ENCODE measurements around the gene PGA3.
"Not testable (repeated sequence)": the region's sequence is repeated elsewhere in the genome, so short reads cannot be mapped to it uniquely, and the experiment has no call there.

The PGA3 gene

GRCh38 chr11:61172356-61172755, 31.0 kb upstream of the PGA3 start:
- no peak for DNase-seq

GRCh38 chr11:61172888-61173287, 30.4 kb upstream of the PGA3 start:
- no peak for DNase-seq

GRCh38 chr11:61173456-61173855, 29.9 kb upstream of the PGA3 start:
- peak; percentile 65 for DNase-seq

- DNase-seq: no peak
Measured at GRCh38 chr11:61174273-61174672, 29.0 kb upstream of the PGA3 start.

- DNase-seq: no peak
Measured at GRCh38 chr11:61174949-61175348, 28.4 kb upstream of the PGA3 start.

GRCh38 chr11:61176446-61176845, 26.9 kb upstream of the PGA3 start:
- no peak for DNase-seq

- not testable (repeated sequence) for DNase-seq
Measured at GRCh38 chr11:61180205-61180604, 23.1 kb upstream of the PGA3 start.

GRCh38 chr11:61181489-61181888, 21.8 kb upstream of the PGA3 start:
- DNase-seq: peak; percentile 7

GRCh38 chr11:61183645-61184044, 19.7 kb upstream of the PGA3 start:
- DNase-seq: no peak

- DNase-seq: no peak
Measured at GRCh38 chr11:61186504-61186903, 16.8 kb upstream of the PGA3 start.

GRCh38 chr11:61187505-61188130, 15.7 kb upstream of the PGA3 start:
- peak; percentile 91 for DNase-seq

GRCh38 chr11:61189933-61190332, 13.4 kb upstream of the PGA3 start:
- DNase-seq: no peak

GRCh38 chr11:61193596-61193995, 9.7 kb upstream of the PGA3 start:
- peak; percentile 82 for DNase-seq

GRCh38 chr11:61194169-61194671, 9.1 kb upstream of the PGA3 start:
- no peak for DNase-seq

- DNase-seq: peak; percentile 8
Measured at GRCh38 chr11:61194981-61195695, 8.2 kb upstream of the PGA3 start.

GRCh38 chr11:61195719-61196118, 7.6 kb upstream of the PGA3 start:
- no peak for DNase-seq

GRCh38 chr11:61198361-61198760, 5.0 kb upstream of the PGA3 start:
- DNase-seq: no peak

- no peak for DNase-seq
Measured at GRCh38 chr11:61198948-61199523, 4.3 kb upstream of the PGA3 start.

- DNase-seq: no peak
Measured at GRCh38 chr11:61201476-61201875, 1.8 kb upstream of the PGA3 start.

GRCh38 chr11:61203873-61204272, 558 bp downstream of the PGA3 start:
- DNase-seq: not testable (repeated sequence)

GRCh38 chr11:61204502-61205059, 1.3 kb downstream of the PGA3 start:
- DNase-seq: not testable (repeated sequence)

- not testable (repeated sequence) for DNase-seq
Measured at GRCh38 chr11:61207636-61208310, 4.5 kb downstream of the PGA3 start.

GRCh38 chr11:61210629-61211028, 7.3 kb downstream of the PGA3 start:
- DNase-seq: not testable (repeated sequence)

All from NCI-H82 (cell line).